NCI-H187 (cell line): ENCODE results near the gene NDUFB2.
A peak's percentile ranks its signal among the peaks of the same experiment; 100 is the strongest.
"Not testable (repeated sequence)": the region's sequence is repeated elsewhere in the genome, so short reads cannot be mapped to it uniquely, and the experiment has no call there.

Experiments
- DNase-seq, 2 experiments: peaks; one replicate each; lab custom pipeline; 2025; lab: John Stamatoyannopoulos, UW

NDUFB2 gene

GRCh38 chr7:140696680-140697446, at the start of gene NDUFB2:
Gene NDUFB2, plus strand, starts transcription at chr7:140696708. Its CDS starts 37 bp downstream, at chr7:140696745.
- peak; percentile 82 to 93 for DNase-seq

DNA sequence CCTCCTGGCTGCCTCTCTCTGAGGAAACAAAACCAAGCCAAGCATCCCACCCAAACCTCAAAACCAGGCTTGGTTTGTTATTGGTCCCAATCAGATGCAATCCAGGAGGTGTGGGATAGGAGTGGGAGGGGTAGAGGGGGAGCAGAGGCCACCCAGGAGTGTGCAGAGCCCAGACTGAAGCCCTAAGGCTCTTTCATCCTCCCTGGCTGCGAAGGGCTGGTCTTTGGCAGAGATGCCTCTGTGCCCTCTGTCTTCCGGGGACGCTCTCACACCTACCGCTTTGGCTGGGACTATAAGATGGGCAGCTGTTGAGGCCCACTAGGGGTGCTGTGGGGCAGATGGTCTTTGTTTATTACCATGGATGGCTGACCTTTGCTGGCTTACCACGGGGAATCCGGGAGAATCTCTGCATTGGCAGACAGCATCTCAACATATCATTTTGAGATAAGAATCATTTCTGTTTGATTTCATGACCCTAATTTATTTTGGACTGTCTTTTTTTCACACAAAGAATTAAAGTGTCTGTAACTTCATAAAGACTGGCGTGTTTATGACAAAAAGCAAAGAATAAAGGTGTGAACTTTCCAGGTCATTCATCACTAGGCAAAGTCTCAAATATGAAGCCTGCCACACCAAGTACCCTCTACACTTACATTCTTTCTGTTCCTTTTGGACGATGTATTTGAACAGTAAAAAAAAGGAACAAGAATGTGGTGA, 49.4 kb upstream of the NDUFB2 start:
- no peak for DNase-seq

- no peak for DNase-seq
Measured at GRCh38 chr7:140649556-140650205, 46.8 kb upstream of the NDUFB2 start.

DNA sequence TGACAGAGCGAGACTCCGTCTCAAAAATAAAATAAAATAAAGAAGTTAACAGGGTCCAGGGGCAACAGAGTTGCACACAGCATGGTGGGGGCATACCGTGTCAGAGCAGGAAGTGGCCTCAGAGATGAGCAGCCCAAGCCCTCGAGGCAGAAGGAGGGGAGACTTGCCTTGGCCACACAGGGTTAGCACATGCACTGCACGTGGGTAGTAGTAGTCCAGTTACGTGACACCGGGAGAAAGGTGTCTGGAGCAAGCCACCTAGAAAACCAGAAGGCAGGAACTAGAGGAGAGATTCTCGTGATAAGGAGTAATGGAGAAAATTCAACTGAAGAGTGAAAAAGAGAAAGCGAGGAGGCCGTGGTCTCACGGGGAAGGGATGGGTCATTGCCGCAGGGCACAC, 46.1 kb upstream of the NDUFB2 start:
- DNase-seq, result no peak

- peak; percentile 53 to 69 for DNase-seq
Measured at GRCh38 chr7:140653319-140654108, 43.0 kb upstream of the NDUFB2 start.

- no peak for DNase-seq
Measured at GRCh38 chr7:140654109-140654387, 42.5 kb upstream of the NDUFB2 start.

- no peak for DNase-seq
Measured at GRCh38 chr7:140654661-140655060, 41.8 kb upstream of the NDUFB2 start.

GRCh38 chr7:140655511-140656408, 40.7 kb upstream of the NDUFB2 start:
- no peak for DNase-seq

DNA sequence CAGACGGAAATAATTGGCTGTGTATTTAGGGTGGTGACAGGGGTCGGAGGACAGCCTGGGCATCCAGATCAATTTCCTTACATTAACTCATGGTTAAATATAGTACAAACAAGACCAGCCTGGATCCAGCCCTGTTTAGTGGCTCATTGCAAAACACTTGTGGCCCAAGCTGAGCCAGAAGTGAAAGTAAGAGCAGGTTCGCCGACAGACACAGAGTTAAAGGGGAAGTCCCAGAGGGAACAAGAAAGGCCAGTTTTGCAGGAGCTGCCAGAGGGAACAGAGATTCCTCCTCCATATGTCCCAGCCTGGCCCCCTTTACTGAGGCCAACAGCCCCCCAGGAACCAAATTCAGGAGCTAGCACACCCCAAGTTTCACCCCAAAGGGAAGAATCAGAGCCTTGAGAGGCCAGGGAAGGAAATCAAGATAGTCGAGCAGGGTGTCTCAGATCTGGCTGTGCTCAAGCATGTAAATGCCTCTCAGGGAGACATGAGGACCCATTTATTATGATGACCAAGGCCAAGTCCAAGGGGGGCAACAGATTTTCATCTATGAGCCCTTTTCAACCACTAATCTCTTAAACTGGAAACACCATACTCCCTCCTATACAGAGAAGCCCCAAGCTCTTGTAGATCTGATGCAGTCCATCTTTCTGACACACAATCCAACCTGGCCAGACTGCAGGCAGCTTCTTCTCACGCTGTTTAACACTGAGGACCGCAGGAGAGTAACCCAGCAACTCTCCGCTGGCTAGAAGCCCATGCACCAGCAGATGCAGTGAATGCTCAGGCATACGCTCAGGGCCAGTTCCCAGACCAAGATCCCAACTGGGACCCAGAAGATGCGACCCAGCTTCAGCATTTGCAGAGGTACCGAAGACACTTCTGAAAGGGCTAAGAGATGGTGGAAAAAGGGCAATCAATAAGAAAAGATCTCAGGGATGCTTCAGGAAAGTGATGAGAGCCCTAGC, 39.7 kb upstream of the NDUFB2 start:
- DNase-seq, result no peak

DNA sequence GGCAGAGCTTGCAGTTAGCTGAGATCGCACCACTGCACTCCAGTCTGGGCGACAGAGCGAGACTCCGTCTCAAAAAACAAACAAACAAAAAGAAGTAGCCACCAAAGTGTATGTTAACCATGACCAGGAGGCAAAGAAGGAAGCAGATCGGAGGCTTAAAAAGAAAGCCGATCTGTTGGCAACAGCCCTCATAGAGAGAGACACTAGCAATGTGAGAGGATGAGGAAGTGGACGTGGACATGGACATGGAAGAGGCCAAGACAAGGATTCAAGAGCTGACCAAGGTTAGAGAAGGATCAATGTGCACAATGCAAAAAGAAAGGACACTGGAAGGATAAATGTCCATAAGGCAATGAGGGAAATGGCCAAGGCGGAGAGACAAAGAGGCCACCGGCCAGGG, 38.6 kb upstream of the NDUFB2 start:
- DNase-seq, result no peak

- no peak for DNase-seq
Measured at GRCh38 chr7:140659856-140660255, 36.7 kb upstream of the NDUFB2 start.

DNA sequence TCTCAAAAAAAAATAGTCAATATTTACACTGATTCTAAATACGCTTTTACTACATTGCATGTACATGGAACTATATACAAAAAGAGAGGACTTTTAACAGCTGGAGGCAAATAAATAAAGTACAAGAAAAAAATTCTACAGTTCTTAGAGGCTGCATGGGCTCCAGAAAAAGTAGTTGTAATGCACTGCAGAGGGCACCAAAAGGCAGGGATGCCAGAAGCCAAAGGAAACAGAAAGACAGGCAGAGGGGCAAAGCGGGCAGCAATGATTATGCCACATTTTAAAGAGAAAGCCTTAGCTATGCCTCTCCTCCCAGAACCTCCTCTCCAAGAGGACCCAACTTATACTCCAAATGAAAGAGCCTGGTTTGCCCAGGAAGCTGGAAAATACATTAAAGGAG, 35.4 kb upstream of the NDUFB2 start:
- DNase-seq, result no peak

DNA sequence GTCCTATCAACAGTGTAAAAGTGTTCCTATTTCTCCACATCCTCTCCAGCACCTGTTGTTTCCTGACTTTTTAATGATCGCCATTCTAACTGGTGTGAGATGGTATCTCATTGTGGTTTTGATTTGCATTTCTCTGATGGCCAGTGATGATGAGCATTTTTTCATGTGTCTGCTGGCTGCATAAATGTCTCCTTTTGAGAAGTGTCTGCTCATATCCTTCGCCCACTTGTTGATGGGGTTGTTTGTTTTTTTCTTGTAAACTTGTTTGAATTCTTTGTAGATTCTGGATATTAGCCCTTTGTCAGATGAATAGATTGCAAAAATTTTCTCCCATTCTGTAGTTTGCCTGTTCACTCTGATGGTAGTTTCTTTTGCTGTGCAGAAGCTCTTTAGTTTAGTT, 33.6 kb upstream of the NDUFB2 start:
- DNase-seq, result not testable (repeated sequence)

- no peak for DNase-seq
Measured at GRCh38 chr7:140667476-140667875, 29.0 kb upstream of the NDUFB2 start.

DNA sequence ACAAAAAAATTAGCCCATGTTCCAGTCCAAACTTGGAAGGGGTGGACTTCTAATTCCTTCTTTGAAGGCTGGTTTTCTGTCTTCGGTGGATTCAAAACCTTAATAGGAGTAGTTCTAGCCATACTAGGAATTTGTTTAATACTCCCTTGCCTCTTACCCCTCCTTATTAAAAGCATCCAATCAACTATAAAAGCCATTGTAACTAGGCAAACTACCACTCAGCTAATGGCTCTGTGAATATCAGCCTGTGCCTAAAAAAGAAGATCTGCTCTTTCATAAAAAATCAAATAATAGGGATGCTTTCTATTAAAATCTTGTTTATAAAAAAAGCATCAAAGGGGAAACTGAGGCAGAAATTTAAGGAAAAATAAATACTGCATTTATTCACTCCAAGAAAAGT, 27.9 kb upstream of the NDUFB2 start:
- no peak for DNase-seq

GRCh38 chr7:140669352-140669751, 27.2 kb upstream of the NDUFB2 start:
- no peak for DNase-seq

GRCh38 chr7:140669862-140670261, 26.6 kb upstream of the NDUFB2 start:
- DNase-seq, result not testable (repeated sequence)

- DNase-seq, result no peak
Measured at GRCh38 chr7:140670343-140670935, 26.1 kb upstream of the NDUFB2 start.

DNA sequence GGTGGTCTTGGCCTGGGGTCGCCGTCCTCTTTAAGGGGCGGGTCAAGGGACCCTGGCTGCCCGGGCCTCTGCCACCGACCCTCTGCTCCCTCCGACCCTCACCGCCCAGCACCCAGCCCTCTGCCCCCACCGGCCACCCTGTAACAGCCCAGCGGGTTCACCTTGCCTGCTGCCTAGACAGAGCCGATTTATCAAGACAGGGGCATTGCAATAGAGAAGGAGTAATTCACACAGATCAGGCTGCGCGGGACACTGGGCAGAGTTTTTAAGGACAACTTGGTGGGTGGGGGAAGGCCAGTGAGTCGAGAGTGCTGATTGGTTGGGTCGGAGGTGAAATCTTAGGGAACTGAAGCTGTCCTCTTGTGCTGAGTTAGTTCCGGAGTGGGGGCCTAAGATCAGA, 24.5 kb upstream of the NDUFB2 start:
- no peak for DNase-seq
